Endothelial cell of umbilical vein (primary cell): ENCODE data around the gene VGLL4. TPM values are rescaled to one million over a fixed set of nuclear protein-coding genes. Genes with fewer than 3 reads are reported as not detected.

ENCODE experiments used
- BruUV-seq: library from RNA; stranded (reverse); fragments of 400-500 nt; replicated peaks from 2 replicates; lab custom pipeline; 2021; lab: Mats Ljungman, UMichigan
- CTCF ChIA-PET: fragments of 300-600, 350-600 bp; sonication (Branson Sonifier 250); formaldehyde crosslinking; loops from one replicate; lab custom pipeline; 2021; ENCODE audit warnings: antibody characterized with exemption, inconsistent platforms; lab: Charles Lee
- POLR2A ChIA-PET: fragments of 300-600, 350-600 bp; sonication (Branson Sonifier 250); formaldehyde crosslinking; loops from one replicate; lab custom pipeline; 2021; ENCODE audit warnings: antibody characterized with exemption, inconsistent platforms; lab: Charles Lee
- DNase-seq: peaks from one replicate; pipeline ENCODE4 v3.0.0-alpha.2; 2011; ENCODE audit warnings: low read depth, low spot score
- FAIRE-seq: peaks from 2 replicates; lab custom pipeline; 2011; peaks lifted over from hg19 to GRCh38; lab: Jason Lieb, UNC
- H2AFZ ChIP-seq: 2 replicates; pipeline ENCODE4 v1.6.0; 2012; ENCODE audit warnings: low read depth, low read length, control low read depth, inconsistent platforms
- H3K27ac ChIP-seq: 2 replicates; pipeline ENCODE4 v1.5.1; 2011; ENCODE audit warnings: low read depth, mild to moderate bottlenecking, control low read depth, low read length, moderate library complexity; ENCODE audit not compliant: insufficient read depth
- H3K27me3 ChIP-seq, 2 experiments: 2 replicates each; pipeline versions ENCODE4 v1.6.0 to v1.6.1; 2011; ENCODE audit warnings: low read length in 2 of 2, mixed read lengths in 1 of 2; ENCODE audit not compliant: control insufficient read depth in 2 of 2, insufficient read depth in 2 of 2
- H3K36me3 ChIP-seq, 2 experiments: 2 replicates in 1 of 2; 3 replicates in 1 of 2; pipeline ENCODE4 v1.5.1; 2011; ENCODE audit warnings: low read length in 2 of 2, mild to moderate bottlenecking in 1 of 2, moderate library complexity in 1 of 2; ENCODE audit not compliant: control insufficient read depth in 2 of 2, insufficient read depth in 2 of 2; ENCODE audit errors: extremely low read depth in 1 of 2
- H3K4me1 ChIP-seq: 3 replicates; pipeline ENCODE4 v1.5.1; 2011; ENCODE audit warnings: mild to moderate bottlenecking, low read length; ENCODE audit not compliant: control insufficient read depth, insufficient read depth; ENCODE audit errors: extremely low read depth
- H3K4me2 ChIP-seq: 2 replicates; pipeline ENCODE4 v1.6.1; 2011; ENCODE audit warnings: low read length, control low read depth, mixed read lengths; ENCODE audit not compliant: insufficient read depth
- H3K4me3 ChIP-seq, 3 experiments: fragments of 200-600 bp in 1 of 3; sonication (generic), shearing (Covaris generic) in 1 of 3; replicated peaks in 1 of 3; 2 replicates each; pipeline ENCODE4 v1.5.1; 2011 to 2016; ENCODE audit warnings: control low read depth in 3 of 3, low read length in 3 of 3, mild to moderate bottlenecking in 2 of 3, inconsistent platforms in 1 of 3, low read depth in 1 of 3, moderate library complexity in 1 of 3; ENCODE audit not compliant: insufficient read depth in 1 of 3
- H3K79me2 ChIP-seq: 2 replicates; pipeline ENCODE4 v1.6.0; 2012; ENCODE audit warnings: low read length, inconsistent platforms; ENCODE audit not compliant: control insufficient read depth, insufficient read depth
- H3K9ac ChIP-seq: replicated peaks from 2 replicates; pipeline ENCODE3; 2011; ENCODE audit warnings: low read length, control low read depth; ENCODE audit not compliant: insufficient read depth; ENCODE audit errors: extremely low read depth
- H3K9me1 ChIP-seq: replicated peaks from 3 replicates; pipeline ENCODE4 v1.6.0; 2011; ENCODE audit warnings: mild to moderate bottlenecking, low read length; ENCODE audit not compliant: control insufficient read depth, insufficient read depth; ENCODE audit errors: extremely low read depth
- H3K9me3 ChIP-seq: replicated peaks from 2 replicates; pipeline ENCODE4 v1.5.1; 2012; ENCODE audit warnings: low read length, inconsistent platforms; ENCODE audit not compliant: control insufficient read depth, insufficient read depth
- H4K20me1 ChIP-seq: replicated peaks from 2 replicates; pipeline ENCODE3; 2011; ENCODE audit warnings: mild to moderate bottlenecking, low read length; ENCODE audit not compliant: control insufficient read depth, insufficient read depth; ENCODE audit errors: extremely low read depth
- MAX ChIP-seq: IDR thresholded peaks from 2 replicates; pipeline ENCODE4 v1.6.1; 2011; ENCODE audit not compliant: insufficient read depth, insufficient read length
- MYC ChIP-seq: IDR thresholded peaks from one replicate; pipeline ENCODE4 v1.6.1; 2011; ENCODE audit warnings: mild to moderate bottlenecking, low read depth, low read length
- POLR2A ChIP-seq: IDR thresholded peaks from 2 replicates; pipeline ENCODE4 v1.6.1; 2012; ENCODE audit warnings: low read depth, mild to moderate bottlenecking, control low read depth, low read length
- POLR2AphosphoS5 ChIP-seq: IDR thresholded peaks from 2 replicates; pipeline ENCODE4 v1.6.1; 2012; ENCODE audit warnings: low read depth, mild to moderate bottlenecking, control low read depth, low read length, moderate library complexity; ENCODE audit not compliant: insufficient read depth
- dilution Hi-C: fragments of 300-500 bp; cut with MboI; formaldehyde crosslinking; loops from one replicate; pipeline ENCODE4 v1.15.0; 2019; ENCODE audit warnings: low sequenced_read_pairs; ENCODE audit not compliant: extremely low pct_ligation_motif_present
- intact Hi-C: fragments of 100-400 bp; cut with micrococcal nuclease; formaldehyde crosslinking; loops from one replicate; pipeline ENCODE4 v1.10.0; 2022
- polyA plus RNA-seq, 4 experiments: library from polyadenylated mRNA; depleted of rRNA in 3 of 4; stranded (reverse) in 3 of 4; unstranded in 1 of 4; fragments of >200 nt; gene quantifications; 2 replicates each; pipeline versions ENCODE4 v1.2.1 to v1.2.3, GENCODE V29; 2011 to 2012; ENCODE audit warnings: missing spikeins in 1 of 4
- total RNA-seq: library from RNA; stranded (reverse); gene quantifications from 2 replicates; pipeline ENCODE4 v1.2.3, GENCODE V29; 2021
- TF ChIP-seq, protein P1 (sequence below), 2 donors: IDR thresholded peaks; 1 replicate in 1 of 2; 2 replicates in 1 of 2; pipeline ENCODE4 v1.5.1; 2011; ENCODE audit warnings: low read length in 2 of 2, mild to moderate bottlenecking in 2 of 2, moderate library complexity in 2 of 2, control low read depth in 1 of 2, inconsistent platforms in 1 of 2, low read depth in 1 of 2; ENCODE audit not compliant: insufficient read depth in 1 of 2; ENCODE audit errors: extremely low read depth in 1 of 2

Gene VGLL4
- total and polyA plus RNA-seq, 2 donors (not counting 3 experiments of a cell fraction or from before 2014, with no cell fraction given) = 67.0 to 78.9 TPM

- no peaks in the 10 kb centered on the region for H3K79me2 ChIP-seq
- DNase-seq (no peak), FAIRE-seq (no peak)
- H3K36me3 ChIP-seq = no peaks in the 10 kb centered on the region
- H3K9me1 ChIP-seq = no peaks in the 10 kb centered on the region
- CTCF ChIA-PET = no interaction called here
- H3K27ac ChIP-seq = no peak overlapping the region
- no TSS peak for BruUV-seq
- no peaks in the 10 kb centered on the region for H3K9me3 ChIP-seq
- no peaks in the 10 kb centered on the region for H4K20me1 ChIP-seq
- H3K9ac ChIP-seq = no peak overlapping the region
- dilution Hi-C loops (no loop called here), intact Hi-C loops (no loop called here)
- H3K27me3 ChIP-seq = no peaks in the 10 kb centered on the region
- H3K4me2 ChIP-seq = no peak overlapping the region
- H3K4me3 ChIP-seq = no peak overlapping the region
- no peak overlapping the region for H2AFZ ChIP-seq
- TF ChIP-seq, protein P1, sequence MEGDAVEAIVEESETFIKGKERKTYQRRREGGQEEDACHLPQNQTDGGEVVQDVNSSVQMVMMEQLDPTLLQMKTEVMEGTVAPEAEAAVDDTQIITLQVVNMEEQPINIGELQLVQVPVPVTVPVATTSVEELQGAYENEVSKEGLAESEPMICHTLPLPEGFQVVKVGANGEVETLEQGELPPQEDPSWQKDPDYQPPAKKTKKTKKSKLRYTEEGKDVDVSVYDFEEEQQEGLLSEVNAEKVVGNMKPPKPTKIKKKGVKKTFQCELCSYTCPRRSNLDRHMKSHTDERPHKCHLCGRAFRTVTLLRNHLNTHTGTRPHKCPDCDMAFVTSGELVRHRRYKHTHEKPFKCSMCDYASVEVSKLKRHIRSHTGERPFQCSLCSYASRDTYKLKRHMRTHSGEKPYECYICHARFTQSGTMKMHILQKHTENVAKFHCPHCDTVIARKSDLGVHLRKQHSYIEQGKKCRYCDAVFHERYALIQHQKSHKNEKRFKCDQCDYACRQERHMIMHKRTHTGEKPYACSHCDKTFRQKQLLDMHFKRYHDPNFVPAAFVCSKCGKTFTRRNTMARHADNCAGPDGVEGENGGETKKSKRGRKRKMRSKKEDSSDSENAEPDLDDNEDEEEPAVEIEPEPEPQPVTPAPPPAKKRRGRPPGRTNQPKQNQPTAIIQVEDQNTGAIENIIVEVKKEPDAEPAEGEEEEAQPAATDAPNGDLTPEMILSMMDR (IDR thresholded peaks at IDR 0.05; ENCODE audit: extremely low read depth in 1 of 2, insufficient read depth in 1 of 2, low read depth in 1 of 2, low read length in 2 of 2) = no peak
- no peak for TF ChIP-seq MAX
- no peaks in the 10 kb centered on the region for H3K4me1 ChIP-seq
- POLR2A ChIA-PET = no interaction called here
Measured at GRCh38 chr3:11536936-11537612, 106.6 kb downstream of the VGLL4 start.

DNA sequence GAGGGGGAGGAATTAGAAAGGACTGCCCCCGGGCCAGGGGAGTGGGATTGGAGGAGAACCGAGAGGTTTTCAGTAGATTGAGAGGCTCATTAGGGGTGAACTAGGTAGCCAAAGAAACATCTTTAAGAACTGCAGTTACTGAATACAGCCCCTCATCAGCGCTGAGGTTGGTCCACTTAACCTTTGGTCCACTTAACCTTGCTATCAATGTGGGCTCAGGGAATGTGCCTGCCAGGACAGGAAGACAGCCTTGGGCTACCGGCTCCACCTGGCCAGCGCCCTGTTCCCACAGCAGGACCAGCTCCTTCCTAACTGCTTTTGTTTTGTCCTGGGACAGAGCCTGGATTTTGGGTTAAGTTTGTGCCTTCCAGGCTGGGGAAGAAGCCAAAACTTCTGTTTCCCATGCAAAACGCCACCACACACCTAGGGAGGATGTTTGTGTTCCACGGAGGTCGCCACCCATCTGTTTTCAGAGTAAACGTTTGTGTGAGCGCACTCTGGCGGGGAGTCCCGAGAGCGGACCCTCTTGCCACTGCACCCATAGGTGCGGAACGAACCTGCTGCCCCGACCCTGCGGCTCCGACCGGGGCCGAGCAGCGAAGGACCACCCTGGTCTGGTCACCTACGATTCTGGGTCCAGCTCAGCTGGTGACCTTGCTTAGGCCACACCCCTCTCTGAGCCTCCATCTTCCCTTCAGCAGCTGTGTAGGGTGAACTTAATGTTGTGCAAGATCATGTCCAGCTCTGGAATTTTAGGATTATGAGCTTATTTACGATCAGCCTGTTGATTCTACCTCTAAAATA lies 107.4 kb downstream of the VGLL4 start:
- Histone ChIP-seq H3K4me3 (no peak overlapping the region), H3K27me3 (no peaks in the 10 kb centered on the region), H3K36me3 (no peaks in the 10 kb centered on the region), H3K9me1 (no peaks in the 10 kb centered on the region), H3K27ac (no peak overlapping the region), H3K4me2 (no peak overlapping the region), H4K20me1 (no peaks in the 10 kb centered on the region), H3K9ac (no peak overlapping the region), H3K9me3 (no peaks in the 10 kb centered on the region), H2AFZ (no peak overlapping the region), H3K4me1 (no peaks in the 10 kb centered on the region), H3K79me2 (no peaks in the 10 kb centered on the region)
- DNase-seq = no peak
- intact Hi-C loops = no loop called here
- no peak for FAIRE-seq
- TF ChIP-seq POLR2AphosphoS5 (no peak), MYC (no peak), POLR2A (no peak)
- POLR2A ChIA-PET = no interaction called here
- CTCF ChIA-PET = no interaction called here
- BruUV-seq = no TSS peak
- dilution Hi-C loops = no loop called here
